ENCODE measurements around the gene TAF6L.
"Not testable (repeated sequence)": the region's sequence is repeated elsewhere in the genome, so short reads cannot be mapped to it uniquely, and the experiment has no call there.

TAF6L gene

DNA sequence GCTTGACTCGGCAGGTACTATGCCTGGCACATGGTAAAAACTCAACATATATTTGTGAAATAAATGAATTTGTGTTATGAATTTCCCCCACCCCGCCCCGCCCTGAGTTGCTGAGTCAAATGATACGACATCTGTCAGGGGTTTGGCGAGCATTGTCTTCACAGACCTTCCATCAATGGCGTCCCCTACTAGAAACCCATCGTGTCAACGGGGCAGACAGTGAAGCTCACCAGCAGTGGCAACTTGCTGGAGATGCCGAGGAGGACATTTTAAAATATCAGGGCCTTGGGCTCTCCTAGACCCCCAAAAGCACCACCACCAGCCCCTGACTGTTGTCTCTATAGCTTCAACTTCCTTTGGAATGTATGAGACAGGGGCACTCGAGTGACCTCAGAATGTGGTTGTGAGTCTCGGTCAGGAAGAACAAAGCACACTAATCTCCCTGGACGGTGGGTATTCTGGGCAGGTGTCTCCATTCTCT is 34.8 kb downstream of the TAF6L start:
- DNase-seq: peak; percentile 49

DNA sequence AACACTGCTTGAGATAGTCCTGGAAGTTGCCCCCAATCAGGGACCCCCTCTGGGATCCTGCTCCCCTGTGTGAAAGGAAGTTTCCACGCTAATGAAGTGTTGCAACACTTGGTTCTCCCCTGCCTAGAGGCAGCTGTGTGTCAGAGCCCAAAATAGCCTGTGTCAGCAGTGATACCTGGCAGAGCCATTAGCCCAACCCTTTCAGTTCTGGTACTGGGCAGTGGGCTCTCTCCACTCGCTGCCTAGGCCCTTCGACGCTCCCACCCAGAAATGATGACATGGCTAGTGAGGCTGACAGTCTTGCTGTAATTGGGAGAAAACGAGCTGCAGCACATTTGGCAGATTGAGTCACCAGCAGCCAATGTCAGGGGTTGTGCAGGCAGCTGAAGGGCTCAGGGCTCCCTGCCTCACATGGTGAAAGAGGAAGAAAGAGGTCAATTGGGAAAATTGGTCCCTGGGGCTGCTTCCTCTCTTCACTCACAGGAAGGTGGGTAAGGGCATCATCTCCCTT is 35.5 kb downstream of the TAF6L start:
- DNase-seq: no peak

DNA sequence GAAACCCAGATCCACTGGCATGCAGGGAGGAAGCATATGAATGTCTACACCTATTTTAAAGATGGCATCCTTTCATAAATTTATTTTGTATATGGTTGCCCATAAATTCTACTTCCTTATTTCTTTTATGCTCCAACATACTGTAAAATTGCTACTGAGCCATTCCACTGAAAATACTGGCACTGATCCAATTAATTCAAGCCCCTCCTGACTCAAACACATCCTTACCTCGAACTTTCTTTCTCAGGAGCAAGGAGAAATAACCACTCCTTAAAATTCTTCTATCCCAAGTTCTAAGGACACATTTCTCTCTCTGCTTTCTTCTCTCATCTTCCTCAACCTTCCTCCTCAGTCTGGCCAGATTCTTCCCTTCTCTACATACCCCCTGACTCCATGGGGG is 39.6 kb downstream of the TAF6L start:
- no peak for DNase-seq

DNA sequence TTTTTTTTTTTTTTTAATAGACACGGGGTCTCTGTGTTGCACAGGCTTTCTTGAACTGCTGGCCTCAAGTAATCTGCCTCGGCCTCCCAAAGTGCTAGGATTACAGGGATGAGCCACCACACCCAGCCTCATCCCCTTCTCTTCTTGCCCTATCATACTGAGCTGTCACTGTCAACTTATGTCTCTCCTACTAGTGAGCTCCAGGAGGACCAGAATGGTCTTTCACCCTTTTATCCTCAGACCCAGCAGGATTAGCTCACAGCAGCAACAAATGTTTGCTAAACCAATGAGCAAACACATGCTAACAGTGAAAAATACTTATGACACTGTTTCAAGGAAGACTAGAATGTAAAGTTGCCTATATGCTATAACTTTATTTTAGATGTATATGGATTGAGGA is 40.5 kb downstream of the TAF6L start:
- no peak for DNase-seq

DNA sequence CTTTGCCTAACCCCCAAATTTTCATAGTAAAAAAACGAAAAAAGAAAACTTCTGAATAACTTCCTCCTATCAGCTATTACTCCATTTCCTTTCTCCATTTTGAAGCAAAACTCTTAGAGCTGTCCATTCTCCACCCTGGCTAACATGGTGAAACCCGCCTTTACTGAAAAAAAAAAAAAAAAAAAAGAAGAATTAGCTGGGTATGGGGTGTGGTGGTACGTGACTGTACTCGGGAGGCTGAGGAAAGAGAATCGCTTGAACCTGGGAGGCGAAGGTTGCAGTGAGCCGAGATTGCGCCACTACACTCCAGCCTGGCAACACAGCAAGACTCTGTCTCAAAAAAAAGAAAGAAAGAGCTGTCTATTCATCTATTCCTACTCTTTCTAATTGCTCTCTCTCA is 45.4 kb downstream of the TAF6L start:
- DNase-seq: no peak

DNA sequence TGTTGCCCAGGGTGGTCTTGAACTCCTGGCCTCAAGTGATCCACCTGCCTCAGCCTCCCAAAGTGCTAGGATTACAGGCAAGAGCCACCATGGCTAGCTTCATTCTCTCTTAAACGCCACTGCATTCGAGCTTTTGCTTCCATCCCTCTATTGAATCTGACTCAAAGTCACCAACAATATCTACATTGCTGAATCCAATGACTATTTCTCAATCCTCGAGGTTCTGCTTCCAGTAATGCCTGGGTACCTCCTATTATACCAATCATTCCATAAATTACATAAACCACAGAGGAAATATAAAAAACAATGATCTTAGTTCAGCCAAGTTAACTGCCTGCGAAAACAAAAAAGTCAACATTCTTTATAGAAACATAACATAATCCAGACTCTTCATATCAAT is 45.9 kb downstream of the TAF6L start:
- DNase-seq: no peak

DNA sequence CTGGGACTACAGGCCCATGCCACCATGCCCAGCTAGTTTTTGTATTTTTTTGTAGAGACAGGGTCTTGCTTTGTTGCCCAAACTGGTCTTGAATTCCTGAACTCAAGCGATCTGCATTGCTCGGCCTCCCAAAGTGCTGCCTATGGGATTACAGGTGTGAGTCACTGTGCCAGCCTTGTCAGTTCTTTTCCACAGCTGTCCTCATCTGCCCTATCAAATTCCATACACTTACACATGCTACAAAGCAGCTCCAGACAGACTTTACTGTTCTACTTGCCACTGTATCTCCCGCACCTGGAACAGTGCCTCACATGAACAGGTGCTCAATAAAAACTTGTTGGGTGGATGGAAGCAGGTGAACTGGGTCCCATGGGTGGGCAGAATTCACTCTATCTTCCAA is 52.5 kb downstream of the TAF6L start:
- no peak for DNase-seq

DNA sequence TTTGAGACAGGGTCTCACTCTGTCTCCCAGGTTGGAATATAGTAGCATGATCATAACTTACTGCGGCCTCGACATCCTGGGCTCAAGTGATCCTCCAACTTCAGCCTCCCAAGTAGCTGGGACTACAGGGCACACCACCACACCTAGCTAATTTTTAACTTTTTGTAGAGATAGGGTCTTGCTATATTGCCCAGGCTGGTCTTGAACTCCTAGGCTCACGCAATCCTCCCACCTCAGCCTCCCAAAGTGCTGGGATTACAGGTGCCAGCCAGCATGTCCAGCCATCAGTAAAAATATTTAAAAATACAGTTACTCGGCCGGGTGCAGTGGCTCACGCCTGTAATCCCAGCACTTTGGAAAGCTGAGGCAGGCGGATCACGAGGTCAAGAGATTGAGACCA is 56.9 kb downstream of the TAF6L start:
- DNase-seq: not testable (repeated sequence)

DNA sequence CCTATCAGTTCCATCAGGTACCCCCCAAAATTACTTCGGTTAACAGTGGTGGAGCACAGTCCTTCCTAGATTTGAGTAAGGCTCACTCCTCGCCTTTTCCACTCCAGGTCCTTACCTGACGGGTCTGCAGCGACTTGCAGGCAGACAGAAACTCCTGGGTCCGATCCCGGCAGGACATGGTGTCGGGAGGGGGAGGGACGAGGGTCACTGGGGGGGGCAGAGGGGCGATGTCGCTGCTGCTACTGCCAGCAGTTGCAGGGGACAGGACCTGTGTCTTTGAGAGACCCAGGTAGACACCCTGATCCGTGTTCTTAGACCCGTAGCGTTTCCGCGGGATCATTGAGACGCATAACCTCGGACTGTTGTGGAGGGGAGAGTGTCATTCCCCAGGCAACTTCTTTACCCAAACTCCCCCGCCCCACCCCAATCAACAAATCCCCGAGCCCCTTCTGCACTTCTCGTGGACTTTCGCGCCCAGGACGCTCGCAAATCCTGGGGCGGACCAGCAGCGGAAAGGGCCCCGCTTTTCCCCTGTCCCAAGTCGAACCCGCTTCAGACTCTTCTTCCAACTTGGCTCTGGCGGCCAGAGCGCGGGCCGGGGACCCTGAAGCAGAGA is 59.8 kb downstream of the TAF6L start:
- peak; percentile 40 for DNase-seq

DNA sequence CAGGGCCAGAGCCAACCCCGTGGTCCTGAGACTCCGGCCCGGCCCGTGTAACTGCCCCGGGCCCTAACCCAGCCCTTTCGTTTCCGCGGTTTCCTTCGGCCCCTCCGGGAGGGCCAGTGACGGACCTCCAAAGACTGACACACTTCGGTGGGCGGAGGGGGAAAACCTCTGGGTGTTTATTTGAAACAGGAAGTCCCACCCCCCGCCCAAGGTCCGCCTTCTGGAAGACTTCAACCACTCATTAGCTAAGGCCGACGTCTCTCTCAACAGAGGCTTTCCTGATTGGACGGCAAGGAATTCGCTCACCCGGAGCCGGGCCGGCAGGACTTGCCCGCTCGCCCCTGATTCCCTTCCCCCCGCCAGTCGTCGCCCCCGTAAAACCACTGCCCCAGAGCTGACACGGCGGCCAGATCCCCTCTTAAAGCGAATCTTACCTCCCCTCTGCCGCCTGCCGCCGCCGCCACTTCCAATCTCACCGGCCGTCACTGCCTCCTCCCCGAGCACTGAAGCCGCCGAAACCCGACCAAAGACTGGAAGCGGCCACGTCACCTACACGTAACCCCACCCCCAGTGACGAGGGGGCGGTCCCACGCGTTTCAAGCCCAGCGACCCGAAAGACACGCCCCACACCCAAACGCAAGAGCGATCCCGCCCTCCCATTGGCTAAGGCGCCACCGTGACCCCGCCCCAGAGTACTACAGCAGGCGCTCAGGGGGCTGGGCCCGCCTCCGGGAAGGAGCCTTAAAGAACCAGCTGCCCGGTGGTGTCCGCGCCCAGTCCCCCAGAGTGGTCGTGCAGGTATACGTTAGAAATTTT is 60.5 kb downstream of the TAF6L start, which contains the start of gene STX5:
TSS of gene STX5 (minus strand) at position 532 of the 816 bp plus-strand sequence. CDS start 808 bp downstream, outside the sequence.
- DNase-seq: peak; percentile 97

DNA sequence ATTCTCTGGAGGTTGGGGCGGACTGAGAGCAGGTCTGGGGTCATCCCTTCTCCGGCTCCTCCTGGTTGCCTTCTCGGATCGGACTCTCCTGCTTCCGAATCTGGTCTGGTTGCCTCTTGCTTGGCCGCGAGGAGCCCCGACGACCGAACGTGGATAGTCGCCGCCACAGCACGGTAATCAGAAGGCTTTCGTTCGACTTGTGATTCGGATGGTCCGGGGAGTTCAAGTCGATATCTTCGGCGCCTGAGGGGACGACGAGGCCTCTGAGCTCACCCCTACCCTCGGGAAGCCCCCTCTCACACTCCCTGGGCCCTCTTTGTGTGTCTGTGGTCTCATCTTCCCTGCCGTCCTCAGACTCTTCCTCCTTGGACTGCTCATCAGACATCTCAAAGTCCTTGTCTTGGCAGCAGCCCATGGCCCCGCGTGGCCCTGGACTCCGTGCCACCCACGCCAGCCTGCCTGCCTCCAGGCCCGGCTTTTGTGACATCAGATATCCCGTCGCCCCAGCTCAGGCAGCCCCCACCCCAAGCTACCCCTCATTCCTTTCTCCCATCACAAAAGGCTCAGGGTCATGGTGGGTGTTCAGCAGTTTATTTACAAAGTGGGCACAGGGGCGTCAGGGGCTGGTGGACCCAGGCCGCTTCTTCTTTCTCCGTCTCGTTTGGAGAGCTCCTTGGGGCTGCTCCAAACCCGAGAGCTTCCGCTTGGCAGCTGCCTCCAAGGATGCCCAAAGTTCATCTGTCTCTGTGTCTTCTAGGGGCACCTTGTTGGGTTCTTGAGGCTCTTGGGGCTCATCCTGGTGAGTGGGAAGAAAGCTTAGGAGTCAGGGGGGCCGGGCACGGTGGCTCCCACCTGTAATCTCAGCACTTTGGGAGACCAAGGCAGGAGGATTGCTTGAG is 61.4 kb downstream of the TAF6L start, which contains the start of gene TEX54:
TSS of gene TEX54 (minus strand) at position 506 of the 899 bp plus-strand sequence.
- DNase-seq: no peak

DNA sequence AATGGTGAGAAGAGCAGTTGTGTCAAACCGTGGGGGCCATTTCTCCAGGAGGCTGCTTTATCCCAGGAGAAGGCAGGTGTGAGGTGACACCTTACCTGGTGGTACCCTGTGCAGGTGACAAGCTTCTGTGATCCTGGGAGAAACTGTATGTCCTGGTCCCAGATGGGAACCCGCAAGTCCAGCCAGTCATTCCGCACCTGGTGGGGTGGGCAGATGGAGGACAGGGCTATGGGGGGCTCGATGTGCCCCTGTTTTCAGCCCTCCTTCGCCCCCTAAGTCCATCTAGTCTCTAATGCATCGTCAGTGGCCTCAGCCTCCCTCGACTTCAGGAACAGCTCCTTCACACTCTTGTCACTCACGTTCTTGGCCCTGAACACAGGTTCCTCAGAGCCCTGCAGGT is 64.1 kb downstream of the TAF6L start:
- DNase-seq: no peak

All from NCI-H2171 (cell line).